22Rv1 (cell line): ENCODE measurements around the gene CFTR.

Source experiments
- ZFX ChIP-seq: fragments of 450-650 bp; IDR thresholded peaks from 2 replicates; pipeline ENCODE4 v1.6.1; 2017; ENCODE audit warnings: antibody characterized with exemption, borderline replicate concordance
- TF ChIP-seq, protein P1 (sequence below): fragments of 450-650 bp; IDR thresholded peaks from 2 replicates; pipeline ENCODE4 v1.5.1; 2017; ENCODE audit warnings: mild to moderate bottlenecking

DNA sequence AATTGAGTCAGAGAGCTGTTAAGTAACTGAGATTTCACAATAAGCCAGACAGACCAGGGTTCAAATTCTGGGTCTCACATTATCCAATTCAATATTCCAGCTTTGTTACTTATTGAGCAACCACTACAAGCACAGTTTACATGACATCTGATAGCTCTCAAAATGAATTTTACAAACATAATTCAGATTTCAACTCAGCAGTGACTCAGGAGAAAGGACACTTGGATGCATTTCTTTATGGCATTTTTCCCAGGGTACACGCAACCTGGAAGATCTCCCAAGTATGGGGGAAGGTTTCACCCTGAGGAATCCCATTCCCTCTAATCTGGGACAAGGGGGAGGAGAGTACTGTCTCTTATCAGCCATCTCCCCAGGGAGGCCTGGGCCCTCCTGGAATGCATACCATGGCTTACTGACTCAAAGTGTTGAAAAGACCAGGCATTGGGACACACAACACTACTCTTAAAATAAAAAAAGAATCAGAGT, 102.4 kb downstream of the CFTR start:
- TF ChIP-seq, protein P1, sequence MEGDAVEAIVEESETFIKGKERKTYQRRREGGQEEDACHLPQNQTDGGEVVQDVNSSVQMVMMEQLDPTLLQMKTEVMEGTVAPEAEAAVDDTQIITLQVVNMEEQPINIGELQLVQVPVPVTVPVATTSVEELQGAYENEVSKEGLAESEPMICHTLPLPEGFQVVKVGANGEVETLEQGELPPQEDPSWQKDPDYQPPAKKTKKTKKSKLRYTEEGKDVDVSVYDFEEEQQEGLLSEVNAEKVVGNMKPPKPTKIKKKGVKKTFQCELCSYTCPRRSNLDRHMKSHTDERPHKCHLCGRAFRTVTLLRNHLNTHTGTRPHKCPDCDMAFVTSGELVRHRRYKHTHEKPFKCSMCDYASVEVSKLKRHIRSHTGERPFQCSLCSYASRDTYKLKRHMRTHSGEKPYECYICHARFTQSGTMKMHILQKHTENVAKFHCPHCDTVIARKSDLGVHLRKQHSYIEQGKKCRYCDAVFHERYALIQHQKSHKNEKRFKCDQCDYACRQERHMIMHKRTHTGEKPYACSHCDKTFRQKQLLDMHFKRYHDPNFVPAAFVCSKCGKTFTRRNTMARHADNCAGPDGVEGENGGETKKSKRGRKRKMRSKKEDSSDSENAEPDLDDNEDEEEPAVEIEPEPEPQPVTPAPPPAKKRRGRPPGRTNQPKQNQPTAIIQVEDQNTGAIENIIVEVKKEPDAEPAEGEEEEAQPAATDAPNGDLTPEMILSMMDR, result no peak
- no peak for TF ChIP-seq ZFX
